22Rv1 (cell line): Measurements from ENCODE around the gene PCGF6.
A peak's percentile ranks its signal among the peaks of the same experiment; 100 is the strongest.

ENCODE experiments used
- H3K27ac ChIP-seq: fragments of 450-650 bp; 2 replicates; pipeline ENCODE4 v1.5.1; 2017
- ZFX ChIP-seq: fragments of 450-650 bp; IDR thresholded peaks from 2 replicates; pipeline ENCODE4 v1.6.1; 2017; ENCODE audit warnings: antibody characterized with exemption, borderline replicate concordance
- TF ChIP-seq, protein P1 (sequence below): fragments of 450-650 bp; IDR thresholded peaks from 2 replicates; pipeline ENCODE4 v1.5.1; 2017; ENCODE audit warnings: mild to moderate bottlenecking

Gene PCGF6

DNA sequence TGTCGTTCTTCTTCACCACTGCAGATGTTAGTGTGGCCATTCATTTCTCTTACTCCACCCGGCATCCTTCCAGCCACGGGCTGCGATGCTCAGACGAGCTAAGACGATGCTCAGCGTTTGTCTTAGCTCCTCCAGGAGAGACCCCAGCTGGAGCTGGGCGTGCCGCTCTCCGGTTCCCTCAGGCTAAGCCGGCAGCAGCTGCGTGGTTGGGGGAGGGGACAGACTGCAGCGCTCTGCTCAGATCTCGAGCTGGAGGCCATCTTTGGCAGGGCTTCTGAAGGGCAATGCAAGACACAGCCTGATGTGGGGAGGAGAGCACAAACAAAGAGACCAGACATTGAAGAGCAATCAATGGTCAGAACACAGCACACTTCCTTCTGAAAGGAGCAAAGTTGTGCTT, 69.2 kb downstream of the PCGF6 start:
- TF ChIP-seq ZFX = no peak
- TF ChIP-seq, protein P1, sequence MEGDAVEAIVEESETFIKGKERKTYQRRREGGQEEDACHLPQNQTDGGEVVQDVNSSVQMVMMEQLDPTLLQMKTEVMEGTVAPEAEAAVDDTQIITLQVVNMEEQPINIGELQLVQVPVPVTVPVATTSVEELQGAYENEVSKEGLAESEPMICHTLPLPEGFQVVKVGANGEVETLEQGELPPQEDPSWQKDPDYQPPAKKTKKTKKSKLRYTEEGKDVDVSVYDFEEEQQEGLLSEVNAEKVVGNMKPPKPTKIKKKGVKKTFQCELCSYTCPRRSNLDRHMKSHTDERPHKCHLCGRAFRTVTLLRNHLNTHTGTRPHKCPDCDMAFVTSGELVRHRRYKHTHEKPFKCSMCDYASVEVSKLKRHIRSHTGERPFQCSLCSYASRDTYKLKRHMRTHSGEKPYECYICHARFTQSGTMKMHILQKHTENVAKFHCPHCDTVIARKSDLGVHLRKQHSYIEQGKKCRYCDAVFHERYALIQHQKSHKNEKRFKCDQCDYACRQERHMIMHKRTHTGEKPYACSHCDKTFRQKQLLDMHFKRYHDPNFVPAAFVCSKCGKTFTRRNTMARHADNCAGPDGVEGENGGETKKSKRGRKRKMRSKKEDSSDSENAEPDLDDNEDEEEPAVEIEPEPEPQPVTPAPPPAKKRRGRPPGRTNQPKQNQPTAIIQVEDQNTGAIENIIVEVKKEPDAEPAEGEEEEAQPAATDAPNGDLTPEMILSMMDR = no peak
- peak overlapping the region; percentile 43 for H3K27ac ChIP-seq

DNA sequence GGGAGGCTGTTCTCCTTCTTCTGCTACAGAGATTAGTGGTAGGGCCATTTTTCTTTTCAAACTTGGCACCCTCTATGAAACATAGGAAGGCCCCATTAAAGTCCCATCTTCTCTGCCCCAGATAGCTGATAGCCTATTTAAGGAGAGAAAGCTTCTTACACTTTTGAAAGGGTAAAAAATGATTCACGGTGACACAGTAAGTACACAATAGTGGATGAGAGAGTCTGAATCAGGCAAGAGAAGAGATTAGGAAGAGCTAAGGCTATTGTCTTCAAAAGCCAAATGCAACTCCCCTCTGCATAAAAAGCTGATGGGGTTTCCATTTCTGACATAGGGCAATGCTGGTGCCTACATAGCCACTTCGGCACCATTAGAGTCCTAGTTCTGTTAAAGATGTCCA, 70.4 kb downstream of the PCGF6 start:
- TF ChIP-seq ZFX = no peak
- TF ChIP-seq, protein P1 = no peak
- no peak overlapping the region; the same call in 1 of the 2 replicates for H3K27ac ChIP-seq

DNA sequence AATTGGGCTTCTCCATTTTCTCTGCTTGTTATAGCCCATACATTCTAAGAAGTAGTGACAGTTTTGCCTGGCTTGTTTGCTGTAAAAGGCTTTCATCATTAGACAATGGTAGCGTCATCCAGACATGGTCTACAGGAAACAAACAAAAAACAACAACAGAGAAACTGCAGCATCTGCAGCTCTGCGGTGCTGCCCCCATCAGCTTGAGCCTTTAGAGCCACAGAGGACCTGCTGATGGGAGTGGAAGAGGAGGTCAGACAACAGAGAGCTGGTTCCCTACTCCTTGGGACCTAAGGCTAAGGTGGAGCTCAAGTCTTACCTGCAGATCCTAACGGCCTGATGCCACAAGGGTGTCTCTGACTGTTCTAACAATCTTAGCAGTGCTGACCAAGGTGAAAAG, 70.9 kb downstream of the PCGF6 start:
- TF ChIP-seq, protein P1 = no peak
- TF ChIP-seq ZFX = no peak
- H3K27ac ChIP-seq = no peak overlapping the region

DNA sequence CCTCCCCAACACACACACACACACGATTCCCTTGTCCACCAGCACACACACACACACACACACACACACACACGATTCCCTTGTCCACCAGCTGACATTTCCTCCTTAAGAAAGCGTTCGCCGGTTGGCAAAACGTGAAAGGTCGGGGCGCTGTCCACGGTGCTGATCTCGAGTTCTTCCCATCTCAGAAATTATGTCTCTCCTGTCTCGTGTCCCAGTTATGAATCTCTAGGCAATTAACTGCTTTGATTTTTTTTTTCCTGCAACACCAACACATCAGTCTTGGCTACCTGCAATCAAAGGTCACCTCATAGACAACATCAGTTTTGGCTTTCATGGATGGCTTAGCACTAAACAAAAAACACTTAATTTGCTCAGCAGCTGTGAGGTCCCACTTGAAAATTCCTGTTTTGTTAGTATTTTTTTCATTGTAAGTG, 72.1 kb downstream of the PCGF6 start:
- H3K27ac ChIP-seq = no peak overlapping the region
- TF ChIP-seq ZFX = no peak
- TF ChIP-seq, protein P1 = no peak

DNA sequence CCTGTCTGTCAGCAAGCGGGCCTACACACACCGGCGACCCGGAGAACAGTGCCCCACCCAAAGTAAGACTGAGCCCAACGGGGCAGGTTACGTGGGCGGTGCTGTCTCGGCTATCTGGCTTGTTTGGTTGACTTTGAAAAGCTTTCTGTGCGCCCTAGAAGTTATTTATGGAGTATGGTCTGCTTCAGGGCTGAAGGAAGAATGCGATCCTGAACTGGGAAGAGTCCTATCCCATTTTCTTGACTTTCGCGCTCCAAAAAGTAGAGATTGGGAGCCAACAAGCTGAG, 72.5 kb downstream of the PCGF6 start:
- TF ChIP-seq, protein P1 = no peak
- no peak for TF ChIP-seq ZFX
- H3K27ac ChIP-seq = no peak overlapping the region

DNA sequence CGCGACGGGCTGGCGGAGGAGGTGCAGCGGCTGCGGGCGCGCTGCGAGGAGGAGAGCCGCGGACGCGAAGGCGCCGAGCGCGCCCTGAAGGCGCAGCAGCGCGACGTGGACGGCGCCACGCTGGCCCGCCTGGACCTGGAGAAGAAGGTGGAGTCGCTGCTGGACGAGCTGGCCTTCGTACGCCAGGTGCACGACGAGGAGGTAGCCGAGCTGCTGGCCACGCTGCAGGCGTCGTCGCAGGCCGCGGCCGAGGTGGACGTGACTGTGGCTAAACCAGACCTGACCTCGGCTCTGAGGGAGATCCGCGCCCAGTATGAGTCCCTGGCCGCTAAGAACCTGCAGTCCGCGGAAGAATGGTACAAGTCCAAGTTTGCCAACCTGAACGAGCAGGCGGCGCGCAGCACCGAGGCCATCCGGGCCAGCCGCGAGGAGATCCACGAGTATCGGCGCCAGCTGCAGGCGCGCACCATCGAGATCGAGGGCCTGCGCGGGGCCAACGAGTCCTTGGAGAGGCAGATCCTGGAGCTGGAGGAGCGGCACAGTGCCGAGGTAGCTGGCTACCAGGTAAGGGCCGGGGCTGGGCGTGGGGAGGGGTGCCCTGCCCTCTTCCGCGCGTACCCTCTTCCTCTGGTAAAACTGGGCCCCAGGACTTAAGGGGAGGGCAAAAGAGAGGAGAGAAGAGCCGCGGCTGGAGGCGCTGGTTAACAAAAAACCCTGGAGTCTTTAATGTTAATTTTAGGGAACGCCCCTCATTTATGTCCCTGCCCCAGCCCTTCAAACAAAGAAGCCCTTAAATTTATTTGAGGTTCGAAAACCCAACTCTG, 73.0 kb downstream of the PCGF6 start:
- no peak overlapping the region for H3K27ac ChIP-seq
- no peak for TF ChIP-seq ZFX
- TF ChIP-seq, protein P1 = no peak

DNA sequence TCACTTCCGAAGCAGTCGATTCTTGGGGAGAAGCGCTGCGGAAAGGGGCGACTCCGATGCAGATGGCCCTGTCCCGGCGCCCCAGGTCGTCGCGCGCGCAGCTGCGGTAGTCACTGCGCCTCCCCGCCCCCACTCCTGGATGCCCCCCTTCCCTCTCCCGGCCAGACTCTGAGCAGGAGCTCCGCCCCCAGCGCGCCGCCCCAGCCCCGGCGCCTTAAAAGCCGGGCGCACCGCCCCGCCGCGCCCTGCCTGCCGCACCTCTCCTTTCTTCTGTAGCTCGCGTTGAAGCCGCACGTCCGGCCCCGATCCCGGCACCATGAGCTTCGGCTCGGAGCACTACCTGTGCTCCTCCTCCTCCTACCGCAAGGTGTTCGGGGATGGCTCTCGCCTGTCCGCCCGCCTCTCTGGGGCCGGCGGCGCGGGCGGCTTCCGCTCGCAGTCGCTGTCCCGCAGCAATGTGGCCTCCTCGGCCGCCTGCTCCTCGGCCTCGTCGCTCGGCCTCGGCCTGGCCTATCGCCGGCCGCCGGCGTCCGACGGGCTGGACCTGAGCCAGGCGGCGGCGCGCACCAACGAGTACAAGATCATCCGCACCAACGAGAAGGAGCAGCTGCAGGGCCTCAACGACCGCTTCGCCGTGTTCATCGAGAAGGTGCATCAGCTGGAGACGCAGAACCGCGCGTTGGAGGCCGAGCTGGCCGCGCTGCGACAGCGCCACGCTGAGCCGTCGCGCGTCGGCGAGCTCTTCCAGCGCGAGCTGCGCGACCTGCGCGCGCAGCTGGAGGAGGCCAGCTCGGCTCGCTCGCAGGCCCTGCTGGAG, 73.8 kb downstream of the PCGF6 start, which contains the start of gene INA:
INA (plus strand) TSS at position 243 of the 817 bp plus-strand sequence; CDS start at position 317, 74 bp downstream.
- no peak for TF ChIP-seq ZFX
- TF ChIP-seq, protein P1 = no peak
- H3K27ac ChIP-seq = no peak within 1 kb of the TSS
